ENCODE results near the gene MYBPC1. TPM values are rescaled to one million over a fixed set of nuclear protein-coding genes. Genes with fewer than 3 reads are reported as not detected.

MYBPC1 gene
- total RNA-seq, 1 experiment from 2014 or later, result not detected

DNA sequence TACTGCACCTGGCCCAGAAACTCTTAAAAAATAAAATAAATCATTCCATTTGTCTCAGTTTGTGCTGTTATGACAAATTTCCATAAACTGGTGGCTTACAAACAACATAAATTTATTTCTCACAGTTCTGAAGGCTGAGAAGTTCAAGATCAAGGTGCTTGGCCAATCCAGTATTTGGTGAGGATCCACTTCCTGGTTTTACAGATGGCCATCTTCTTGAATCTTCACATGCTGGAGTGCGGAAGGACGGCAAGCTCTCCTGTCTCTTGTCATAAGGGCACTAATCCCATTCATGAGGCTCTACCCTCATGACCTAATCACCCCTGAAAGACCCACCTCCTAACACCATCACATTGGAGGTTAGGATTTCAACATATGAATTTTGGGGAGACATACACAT is 29.9 kb upstream of the MYBPC1 start:
- Histone ChIP-seq H4K20me1 (ENCODE audit: insufficient read depth) (no peaks in the 10 kb centered on the region), H3F3A (ENCODE audit: insufficient read depth, low read depth) (no peaks in the 10 kb centered on the region), H3K4me3 (no peak overlapping the region), H2AFZ (no peak overlapping the region), H3K27ac (no peak overlapping the region), H3K9me2 (ENCODE audit: insufficient read depth) (no peaks in the 10 kb centered on the region), H3K27me3 (ENCODE audit: insufficient read depth, low read depth) (no peaks in the 10 kb centered on the region), H3K4me1 (replicated peaks; ENCODE audit: insufficient read depth) (peaks cover 4% of the 10 kb centered on the region; the same call in 1 of the 2 replicates), H3K79me2 (ENCODE audit: low read depth) (no peaks in the 10 kb centered on the region), H3K9me3 (ENCODE audit: insufficient read depth, low read depth) (no peaks in the 10 kb centered on the region), H3K36me3 (ENCODE audit: low read depth) (no peaks in the 10 kb centered on the region), H3K4me2 (no peak overlapping the region)
- CTCF ChIA-PET, result no interaction called here
- no TSS peak for BruUV-seq (replicated peaks)
- TF ChIP-seq EZH2 (IDR thresholded peaks at IDR 0.05; ENCODE audit: low read depth), result no peak
- TF ChIP-seq, protein P1, sequence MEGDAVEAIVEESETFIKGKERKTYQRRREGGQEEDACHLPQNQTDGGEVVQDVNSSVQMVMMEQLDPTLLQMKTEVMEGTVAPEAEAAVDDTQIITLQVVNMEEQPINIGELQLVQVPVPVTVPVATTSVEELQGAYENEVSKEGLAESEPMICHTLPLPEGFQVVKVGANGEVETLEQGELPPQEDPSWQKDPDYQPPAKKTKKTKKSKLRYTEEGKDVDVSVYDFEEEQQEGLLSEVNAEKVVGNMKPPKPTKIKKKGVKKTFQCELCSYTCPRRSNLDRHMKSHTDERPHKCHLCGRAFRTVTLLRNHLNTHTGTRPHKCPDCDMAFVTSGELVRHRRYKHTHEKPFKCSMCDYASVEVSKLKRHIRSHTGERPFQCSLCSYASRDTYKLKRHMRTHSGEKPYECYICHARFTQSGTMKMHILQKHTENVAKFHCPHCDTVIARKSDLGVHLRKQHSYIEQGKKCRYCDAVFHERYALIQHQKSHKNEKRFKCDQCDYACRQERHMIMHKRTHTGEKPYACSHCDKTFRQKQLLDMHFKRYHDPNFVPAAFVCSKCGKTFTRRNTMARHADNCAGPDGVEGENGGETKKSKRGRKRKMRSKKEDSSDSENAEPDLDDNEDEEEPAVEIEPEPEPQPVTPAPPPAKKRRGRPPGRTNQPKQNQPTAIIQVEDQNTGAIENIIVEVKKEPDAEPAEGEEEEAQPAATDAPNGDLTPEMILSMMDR (conservative IDR thresholded peaks at IDR 0.05), result no peak
- DNase-seq, result no peak
- POLR2A ChIA-PET (ENCODE audit: unreplicated experiment), result no interaction called here
- intact Hi-C loops (cut with micrococcal nuclease; ENCODE audit: unreplicated experiment), result no loop called here

DNA sequence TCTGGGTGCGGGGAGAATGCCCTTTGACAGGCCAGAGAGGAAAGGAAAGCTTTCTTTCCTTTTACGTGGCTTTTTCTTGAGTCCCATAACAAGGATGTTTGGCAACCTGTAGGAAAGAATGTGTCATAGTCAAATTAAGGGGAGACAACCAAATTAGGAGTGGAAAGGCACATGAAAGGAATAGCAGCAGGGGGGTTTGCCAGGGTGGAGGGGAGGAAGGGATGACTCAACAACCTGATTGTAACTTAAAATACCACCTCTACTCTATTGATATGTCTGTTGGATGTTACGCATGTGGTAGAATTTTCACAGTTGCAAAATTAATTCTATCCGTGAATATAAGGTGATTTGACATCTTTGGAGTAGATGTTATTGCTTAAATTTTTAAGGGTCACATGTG is 28.5 kb upstream of the MYBPC1 start:
- peaks cover 4% of the 10 kb centered on the region; the same call in 1 of the 2 replicates for H3K4me1 ChIP-seq (replicated peaks; ENCODE audit: insufficient read depth)
- ChIA-PET CTCF (no interaction called here), POLR2A (ENCODE audit: unreplicated experiment) (no interaction called here)
- H3K79me2 ChIP-seq (ENCODE audit: low read depth), result no peaks in the 10 kb centered on the region
- no peaks in the 10 kb centered on the region for H4K20me1 ChIP-seq (ENCODE audit: insufficient read depth)
- H3K4me2 ChIP-seq, result peak overlapping the region; percentile 51
- no peaks in the 10 kb centered on the region for H3K27me3 ChIP-seq (ENCODE audit: insufficient read depth, low read depth)
- H3K4me3 ChIP-seq, result no peak overlapping the region
- no peaks in the 10 kb centered on the region for H3K36me3 ChIP-seq (ENCODE audit: low read depth)
- no peak overlapping the region for H2AFZ ChIP-seq
- H3K9me2 ChIP-seq (ENCODE audit: insufficient read depth), result no peaks in the 10 kb centered on the region
- no peak overlapping the region for H3K27ac ChIP-seq
- no peaks in the 10 kb centered on the region for H3F3A ChIP-seq (ENCODE audit: insufficient read depth, low read depth)
- TF ChIP-seq, protein P1 (conservative IDR thresholded peaks at IDR 0.05), result no peak
- TF ChIP-seq EZH2 (IDR thresholded peaks at IDR 0.05; ENCODE audit: low read depth), result no peak
- peak in 1 of 2 experiments; percentile 40 for DNase-seq
- intact Hi-C loops (cut with micrococcal nuclease; ENCODE audit: unreplicated experiment), result no loop called here
- no peaks in the 10 kb centered on the region for H3K9me3 ChIP-seq (ENCODE audit: insufficient read depth, low read depth)
- no TSS peak for BruUV-seq (replicated peaks)

- Histone ChIP-seq H3K36me3 (ENCODE audit: low read depth) (no peaks in the 10 kb centered on the region), H3K4me1 (replicated peaks; ENCODE audit: insufficient read depth) (peaks cover 4% of the 10 kb centered on the region; the same call in 1 of the 2 replicates), H2AFZ (no peak overlapping the region), H3K27ac (no peak overlapping the region), H4K20me1 (ENCODE audit: insufficient read depth) (no peaks in the 10 kb centered on the region), H3K9me2 (ENCODE audit: insufficient read depth) (no peaks in the 10 kb centered on the region), H3K9me3 (ENCODE audit: insufficient read depth, low read depth) (no peaks in the 10 kb centered on the region), H3K4me2 (no peak overlapping the region), H3K79me2 (ENCODE audit: low read depth) (no peaks in the 10 kb centered on the region), H3K27me3 (ENCODE audit: insufficient read depth, low read depth) (no peaks in the 10 kb centered on the region), H3K4me3 (no peak overlapping the region), H3F3A (ENCODE audit: insufficient read depth, low read depth) (no peaks in the 10 kb centered on the region)
- ChIA-PET POLR2A (ENCODE audit: unreplicated experiment) (no interaction called here), CTCF (no interaction called here)
- intact Hi-C loops (cut with micrococcal nuclease; ENCODE audit: unreplicated experiment), result no loop called here
- no peak for DNase-seq
- no peak for TF ChIP-seq EZH2 (IDR thresholded peaks at IDR 0.05; ENCODE audit: low read depth)
- TF ChIP-seq, protein P1 (conservative IDR thresholded peaks at IDR 0.05), result no peak
- BruUV-seq (replicated peaks), result no TSS peak
Measured at GRCh38 chr12:101567918-101568317, 26.9 kb upstream of the MYBPC1 start.
